HG02870 (cell line): ENCODE results near the gene CDC14B.
"Not testable (repeated sequence)": the region's sequence is repeated elsewhere in the genome, so short reads cannot be mapped to it uniquely, and the experiment has no call there.

Experiments used
- ATAC-seq: cut with Tn5 transposase; IDR thresholded peaks from one replicate; pipeline ENCODE4 v1.9.1; 2021; ENCODE audit warnings: mild to moderate bottlenecking, moderate library complexity; ENCODE audit not compliant: unreplicated experiment

CDC14B gene

DNA sequence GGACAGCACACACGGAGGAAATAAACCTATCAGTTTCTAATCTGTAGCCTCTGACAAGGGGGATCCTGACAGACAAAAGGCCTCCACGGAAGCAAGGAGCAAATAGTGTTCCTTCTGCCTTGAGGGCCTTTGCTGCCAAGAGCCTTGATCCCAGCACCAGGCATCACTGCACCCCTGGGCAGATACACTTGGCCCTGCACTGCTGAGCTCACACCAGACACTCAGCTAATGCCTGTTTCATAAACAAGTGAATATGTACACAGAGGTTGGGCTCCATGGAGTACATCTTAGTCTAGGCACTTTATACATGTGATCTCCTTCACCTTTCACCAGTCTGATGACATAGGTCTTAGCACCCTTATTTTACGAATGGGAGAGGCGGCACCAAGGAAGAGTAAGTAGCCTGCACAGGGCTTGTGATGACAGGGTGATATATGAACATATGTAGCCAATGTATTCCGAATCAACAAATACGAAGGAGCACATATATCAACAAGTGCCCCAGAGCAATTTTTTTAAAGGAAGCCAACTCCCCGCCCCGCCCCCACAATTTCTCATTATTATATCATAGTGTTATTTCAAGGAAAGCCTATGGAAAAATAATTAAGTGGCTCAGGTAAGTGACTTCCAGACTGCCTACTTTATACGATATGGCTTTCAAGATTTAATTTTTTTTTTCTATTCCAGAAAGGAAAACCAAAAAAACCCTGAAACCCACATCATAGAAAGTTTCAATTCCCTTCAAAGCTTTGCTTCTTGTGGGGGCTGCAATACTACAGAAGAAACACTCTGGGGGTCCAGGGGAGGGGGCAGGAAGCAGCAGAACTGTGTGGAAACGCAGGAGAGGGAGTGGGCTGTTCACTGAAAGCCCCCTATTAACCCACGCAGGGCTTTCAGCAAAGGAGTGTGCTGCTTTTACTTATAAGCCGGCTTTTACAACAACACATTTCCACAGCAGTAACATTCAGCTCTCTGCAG is 32.0 kb downstream of the CDC14B start:
- ATAC-seq, result no peak

- no peak for ATAC-seq
These were observed 34.2 kb downstream of the CDC14B start for GRCh38 chr9:96585426-96585825.

- ATAC-seq, result not testable (repeated sequence)
These were observed 37.4 kb downstream of the CDC14B start for GRCh38 chr9:96582199-96582598.

DNA sequence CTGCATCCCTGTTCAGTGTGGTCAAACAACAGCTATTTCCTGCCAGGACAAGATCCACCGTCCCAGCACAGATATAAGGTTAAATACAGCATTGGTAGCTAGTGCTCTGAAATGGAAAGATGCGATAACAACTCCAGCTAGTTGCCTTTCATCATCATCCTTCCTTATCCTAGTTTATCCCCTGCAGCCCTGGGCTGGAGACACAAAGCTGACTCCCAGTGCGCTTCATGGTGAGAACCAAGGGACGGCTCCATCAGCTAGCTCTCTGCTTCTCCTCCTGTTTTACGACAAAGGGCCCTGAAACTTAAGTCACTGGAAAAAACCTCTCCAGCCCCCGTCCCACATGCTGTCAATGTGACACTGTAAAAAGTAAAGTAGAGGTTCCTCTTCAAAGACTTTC is 37.9 kb downstream of the CDC14B start:
- ATAC-seq, result no peak

GRCh38 chr9:96581301-96581700 is 38.3 kb downstream of the CDC14B start:
- no peak for ATAC-seq

DNA sequence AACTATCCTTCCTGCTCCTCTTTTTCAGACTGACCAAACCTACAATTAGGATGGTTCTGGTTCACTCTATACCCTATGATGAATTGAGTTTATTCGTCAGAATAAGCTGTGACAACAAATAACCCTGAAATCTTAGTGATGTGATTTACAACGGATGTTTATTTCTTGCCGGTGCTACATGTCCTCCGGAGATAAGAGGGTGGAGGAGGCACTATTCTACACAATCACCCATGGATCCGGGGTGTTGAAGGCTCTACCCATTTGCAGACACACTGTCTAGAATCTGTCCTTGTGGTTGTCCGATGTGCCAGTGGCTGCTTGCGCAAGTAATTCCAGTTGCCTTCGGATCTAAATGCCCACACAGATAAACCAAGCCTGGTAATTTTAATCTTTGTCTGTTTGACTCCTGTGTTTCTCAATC is 44.7 kb downstream of the CDC14B start:
- no peak for ATAC-seq

- no peak for ATAC-seq
These were observed 45.2 kb downstream of the CDC14B start for GRCh38 chr9:96574455-96574854.

DNA sequence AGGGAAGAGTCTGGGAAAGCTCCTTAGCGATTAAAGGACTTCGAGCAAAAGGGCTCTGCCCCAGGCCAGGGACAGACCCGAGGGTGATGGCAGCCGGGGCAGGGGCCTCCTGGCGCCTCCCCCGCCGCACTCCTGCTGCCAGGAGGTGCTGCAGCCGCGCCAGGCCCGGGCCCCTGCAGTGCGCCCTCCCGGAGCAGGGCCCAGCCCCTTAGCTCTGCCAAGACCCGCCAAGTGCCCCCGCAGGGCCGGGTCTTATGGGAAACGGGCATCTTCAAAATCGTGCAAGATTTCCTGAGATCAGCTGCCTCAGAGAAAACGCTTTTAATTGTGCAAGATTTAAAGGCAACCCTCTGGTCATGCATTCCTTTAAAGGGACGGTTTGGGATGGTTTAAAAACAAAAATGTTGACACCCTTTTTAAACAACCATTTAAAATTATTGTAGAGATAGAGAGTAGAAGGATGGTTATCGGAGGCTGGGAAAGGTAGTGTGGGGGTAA is 52.4 kb downstream of the CDC14B start:
- ATAC-seq, result peak; percentile 24

GRCh38 chr9:96566498-96567202 is 53.0 kb downstream of the CDC14B start:
- peak; percentile 82 for ATAC-seq

DNA sequence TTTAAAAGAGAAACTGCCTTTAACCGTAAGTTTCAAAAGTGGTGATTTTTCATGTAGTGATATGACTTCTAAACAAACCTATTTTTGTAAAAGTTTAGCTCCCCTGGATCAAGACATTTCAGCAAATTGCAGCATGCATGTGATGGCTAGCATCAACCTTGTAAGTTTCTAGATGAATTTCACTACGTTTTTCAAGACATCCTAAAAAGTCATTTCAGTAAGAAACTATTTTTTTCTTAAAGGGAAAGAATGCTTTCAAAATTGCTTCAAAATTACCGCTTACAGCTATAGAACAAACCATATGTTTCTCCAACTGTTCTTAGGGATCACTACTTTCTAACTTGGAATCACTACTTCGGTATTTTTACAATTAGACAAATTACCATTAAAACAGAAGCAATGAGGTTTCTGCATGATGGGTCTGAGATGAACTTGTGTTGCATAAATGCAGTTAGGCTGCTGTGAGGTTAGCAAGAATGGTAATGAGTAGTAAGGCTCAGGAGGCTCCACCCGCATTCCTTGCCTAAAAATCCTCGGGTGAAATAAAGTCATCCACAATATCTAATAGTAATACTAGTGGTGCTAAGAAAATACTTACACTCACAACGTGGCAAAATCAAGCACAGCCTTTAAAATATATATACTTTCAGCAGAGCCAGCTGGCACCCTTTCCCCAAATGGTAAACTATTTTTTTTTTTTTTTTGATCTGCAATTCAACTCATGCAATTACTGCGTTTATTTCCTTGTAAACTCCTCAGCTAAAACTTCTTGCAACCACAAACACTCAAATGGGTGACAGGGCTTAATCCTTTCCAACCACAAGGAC is 53.8 kb downstream of the CDC14B start:
- ATAC-seq, result no peak

GRCh38 chr9:96564217-96564616 is 55.4 kb downstream of the CDC14B start:
- ATAC-seq, result no peak

DNA sequence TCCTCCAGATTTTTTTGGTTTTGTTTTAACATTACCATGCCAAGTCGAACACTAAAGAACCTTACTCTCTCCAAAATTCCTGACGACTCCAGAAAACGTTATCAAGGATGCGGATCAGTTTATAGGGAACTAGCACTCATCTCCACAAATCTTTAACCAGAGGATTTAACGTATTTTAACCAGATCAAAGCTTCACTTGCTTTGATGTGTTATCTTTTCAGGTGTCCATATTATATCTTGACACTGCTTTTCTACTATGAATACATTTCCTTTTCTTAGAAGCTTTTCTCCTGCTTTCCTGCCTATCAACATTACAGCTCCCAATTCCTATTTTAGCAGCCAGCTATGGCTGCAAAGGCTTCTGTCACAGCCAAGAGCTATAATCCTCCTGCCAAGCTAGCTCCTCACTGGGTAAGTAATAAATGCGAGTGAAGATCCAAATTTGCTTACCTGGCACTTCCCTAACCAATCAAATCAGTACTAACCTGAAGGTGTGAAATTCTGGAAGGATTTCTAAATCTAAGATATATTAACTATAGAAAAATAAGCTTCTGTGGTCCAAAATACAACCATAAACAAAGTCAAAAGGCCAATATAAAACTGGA is 60.2 kb downstream of the CDC14B start:
- no peak for ATAC-seq

GRCh38 chr9:96557921-96558320 is 61.7 kb downstream of the CDC14B start:
- ATAC-seq, result no peak

DNA sequence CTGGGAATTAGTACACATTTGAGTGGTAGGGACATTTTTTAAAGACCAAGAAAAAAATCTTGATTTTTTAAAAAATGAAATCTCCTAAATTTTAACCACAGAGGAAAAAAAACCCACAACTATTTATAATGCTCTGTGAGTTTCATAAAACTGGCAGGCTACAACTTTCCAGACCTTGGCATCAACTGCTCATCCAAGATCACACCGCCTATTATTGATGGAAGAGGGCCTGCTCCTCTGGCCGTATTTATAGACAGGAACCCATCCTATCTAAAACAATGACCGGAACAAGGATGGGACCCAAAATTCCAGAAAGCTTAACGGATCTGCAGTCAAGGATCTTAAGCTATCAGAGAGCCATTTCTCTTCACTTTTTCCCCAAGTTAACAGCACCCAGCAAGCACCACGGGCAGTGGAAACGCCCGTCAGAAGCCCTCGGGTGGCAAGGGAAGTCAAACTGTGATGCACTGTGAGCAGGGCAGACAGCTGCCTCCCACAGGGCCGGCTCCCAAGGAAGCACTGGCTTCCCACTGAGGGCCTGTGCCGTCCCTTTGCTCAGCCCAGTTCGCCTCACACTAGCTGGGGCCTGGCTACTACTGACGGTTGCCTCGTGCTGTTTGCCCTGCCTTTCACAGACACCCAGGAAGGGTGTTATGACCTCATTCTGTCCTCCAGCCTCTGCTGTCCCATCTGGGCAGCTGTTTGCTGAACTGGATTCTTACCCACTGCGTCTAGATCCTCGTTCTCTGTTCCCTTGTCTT is 62.8 kb downstream of the CDC14B start:
- ATAC-seq, result no peak

DNA sequence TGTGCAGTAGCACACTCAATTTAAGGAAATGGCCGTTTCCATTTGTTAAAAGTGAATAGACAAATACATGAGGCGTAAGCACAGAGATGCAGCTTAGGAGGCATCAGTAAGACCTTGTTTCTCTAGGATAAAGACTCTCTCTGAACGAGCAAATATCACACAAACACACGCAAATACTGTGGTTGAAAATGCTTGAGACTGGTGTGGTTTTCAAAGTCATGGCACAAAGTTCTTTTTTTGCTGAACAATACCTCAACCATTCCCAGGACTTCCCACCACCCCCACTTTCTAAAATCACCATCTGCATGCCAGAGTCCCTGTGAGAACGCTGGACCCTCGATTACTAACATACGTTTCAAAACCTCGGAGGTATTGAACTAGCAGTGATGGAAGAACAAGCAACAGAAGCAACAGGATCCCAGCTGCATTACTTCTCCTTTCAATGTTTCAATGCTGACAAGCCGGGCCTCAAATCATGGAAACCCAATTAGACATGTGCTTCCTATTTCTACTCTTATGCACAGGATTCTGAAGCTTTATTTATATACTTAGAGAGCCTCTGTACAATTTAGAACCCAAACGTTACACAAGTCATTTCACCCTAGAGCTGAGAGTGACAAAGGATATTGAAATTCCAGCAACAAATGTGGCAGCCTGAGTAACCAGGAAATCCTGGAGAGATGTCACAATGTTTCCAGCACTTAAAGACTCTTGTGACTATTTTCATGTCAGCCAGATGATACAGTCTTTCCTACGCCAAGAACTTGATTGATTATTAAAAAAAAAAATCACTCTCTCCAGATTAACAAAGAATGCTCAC is 63.9 kb downstream of the CDC14B start:
- no peak for ATAC-seq

DNA sequence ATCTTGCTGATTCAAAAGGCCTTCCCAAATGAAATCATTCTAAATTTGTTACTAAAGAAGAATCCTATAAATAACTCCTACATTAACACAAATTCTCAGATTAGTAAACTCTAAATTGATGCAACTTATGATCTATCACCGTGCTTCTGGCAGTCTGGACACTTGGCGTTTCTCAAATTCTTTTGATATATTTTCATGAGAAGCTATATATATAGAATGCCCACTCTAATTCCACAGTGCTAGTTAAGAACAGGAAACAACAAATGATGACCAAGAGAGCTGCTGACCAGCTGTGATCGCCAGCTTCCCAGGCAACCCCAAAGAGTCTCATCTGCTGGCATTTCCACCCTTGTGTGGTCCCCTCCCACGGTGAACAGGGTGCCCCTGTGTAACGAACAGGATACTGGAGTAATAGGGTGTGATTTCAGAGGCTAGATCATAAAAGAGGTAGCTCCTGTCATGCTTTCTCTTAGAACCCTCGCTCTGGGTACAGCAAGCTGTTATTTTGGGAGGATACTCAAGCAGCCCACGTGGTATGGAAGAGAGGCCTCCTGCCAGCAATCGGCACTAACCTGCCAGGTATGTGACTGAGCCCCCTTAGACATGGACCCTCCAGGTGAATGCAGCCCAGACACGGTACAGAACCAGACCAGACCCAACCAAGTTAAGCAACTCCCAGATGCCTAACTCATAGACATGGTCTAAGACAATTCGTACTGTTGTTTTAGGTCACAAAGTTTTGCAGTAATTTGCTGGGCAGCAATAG is 64.7 kb downstream of the CDC14B start:
- no peak for ATAC-seq

- no peak for ATAC-seq
These were observed 65.3 kb downstream of the CDC14B start for GRCh38 chr9:96554326-96554725.

DNA sequence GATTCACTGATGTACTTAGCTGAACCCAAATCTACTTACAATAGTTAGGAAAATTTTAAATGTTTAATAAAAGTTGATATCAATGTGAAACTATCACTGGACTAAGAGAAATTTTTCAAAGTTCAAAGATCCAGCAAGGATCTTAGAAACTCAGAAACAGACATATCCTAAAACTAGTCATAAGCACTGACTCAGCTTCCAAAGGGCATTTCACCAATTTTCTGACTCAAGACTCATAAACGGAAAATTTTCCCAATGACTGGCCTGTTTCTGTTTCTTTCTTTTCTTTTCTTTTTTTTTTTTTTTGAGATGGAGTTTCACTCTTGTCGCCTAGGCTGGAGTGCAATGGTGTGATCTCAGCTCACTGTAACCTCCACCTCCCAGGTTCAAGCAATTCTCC is 66.6 kb downstream of the CDC14B start:
- ATAC-seq, result no peak
